HG03575 (cell line): ENCODE measurements around the gene MZT2B.
A peak's percentile ranks its signal among the peaks of the same experiment; 100 is the strongest.
"Not testable (repeated sequence)": the region's sequence is repeated elsewhere in the genome, so short reads cannot be mapped to it uniquely, and the experiment has no call there.

ENCODE experiments used
- ATAC-seq: cut with Tn5 transposase; IDR thresholded peaks from one replicate; pipeline ENCODE4 v1.9.1; 2021; ENCODE audit not compliant: unreplicated experiment, insufficient number of reproducible peaks, low FRiP score; ENCODE audit errors: extremely low read depth

Gene MZT2B

GRCh38 chr2:130181880-130182682 is at the start of gene MZT2B:
Gene MZT2B, plus strand, starts transcription at chr2:130182262. Its CDS starts 21 bp downstream, at chr2:130182283.
- peak; percentile 45 for ATAC-seq

GRCh38 chr2:130135692-130136541 is 46.1 kb upstream of the MZT2B start:
- ATAC-seq = no peak

- ATAC-seq = not testable (repeated sequence)
These were observed 45.5 kb upstream of the MZT2B start for GRCh38 chr2:130136546-130136945.

- not testable (repeated sequence) for ATAC-seq
These were observed 44.9 kb upstream of the MZT2B start for GRCh38 chr2:130137118-130137517.

GRCh38 chr2:130138326-130138725 is 43.7 kb upstream of the MZT2B start:
- ATAC-seq = not testable (repeated sequence)

- not testable (repeated sequence) for ATAC-seq
These were observed 43.2 kb upstream of the MZT2B start for GRCh38 chr2:130138841-130139251.

GRCh38 chr2:130139331-130140280 is 42.5 kb upstream of the MZT2B start:
- ATAC-seq = not testable (repeated sequence)

GRCh38 chr2:130140516-130140915 is 41.5 kb upstream of the MZT2B start:
- ATAC-seq = not testable (repeated sequence)

- not testable (repeated sequence) for ATAC-seq
These were observed 41.1 kb upstream of the MZT2B start for GRCh38 chr2:130141002-130141401.

- ATAC-seq = not testable (repeated sequence)
These were observed 40.3 kb upstream of the MZT2B start for GRCh38 chr2:130141645-130142370.

GRCh38 chr2:130142396-130143265 is 39.4 kb upstream of the MZT2B start:
- not testable (repeated sequence) for ATAC-seq

- not testable (repeated sequence) for ATAC-seq
These were observed 38.6 kb upstream of the MZT2B start for GRCh38 chr2:130143266-130144039.

- not testable (repeated sequence) for ATAC-seq
These were observed 37.1 kb upstream of the MZT2B start, which contains the start of gene CCDC74B for GRCh38 chr2:130145006-130145414. Gene CCDC74B, minus strand, starts transcription at chr2:130145112. Its CDS starts 116 bp downstream, at chr2:130144996.

- not testable (repeated sequence) for ATAC-seq
These were observed 33.5 kb upstream of the MZT2B start for GRCh38 chr2:130148515-130148914.

GRCh38 chr2:130150181-130151144 is 31.6 kb upstream of the MZT2B start:
- no peak for ATAC-seq
